Naive thymus-derived CD4-positive, alpha-beta T cell (primary cell): ENCODE results near the gene FBL. TPM values are rescaled to one million over a fixed set of nuclear protein-coding genes. Genes with fewer than 3 reads are reported as not detected.
A peak's percentile ranks its signal among the peaks of the same experiment; 100 is the strongest.

ENCODE experiments used
- ATAC-seq: fragments of 150-1000 bp; cut with Tn5 transposase; 2 replicates; pipeline ENCODE4 v1.10.0; 2021; ENCODE audit warnings: mild to moderate bottlenecking, moderate library complexity
- CTCF ChIA-PET: fragments of 350-600 bp; sonication (Branson Sonifier 250); formaldehyde crosslinking; loops from one replicate; lab custom pipeline; 2021; ENCODE audit warnings: antibody characterized with exemption; lab: Charles Lee
- POLR2A ChIA-PET: fragments of 350-600 bp; sonication (Branson Sonifier 250); formaldehyde crosslinking; loops from one replicate; lab custom pipeline; 2021; ENCODE audit warnings: antibody characterized with exemption, inconsistent platforms; lab: Charles Lee
- DNase-seq, 9 donors: peaks; one replicate each; pipeline versions ENCODE4 v3.0.0 to v3.0.0-alpha.2; 2020 to 2022; ENCODE audit warnings: mixed read lengths in 1 of 9
- H3K27ac ChIP-seq: one replicate; pipeline ENCODE4 v1.7.0; 2013; ENCODE audit warnings: mild to moderate bottlenecking, low read depth, low read length, moderate library complexity
- H3K27me3 ChIP-seq, 2 donors: one replicate each; pipeline ENCODE4 v1.7.0; 2013; ENCODE audit warnings: low read length in 2 of 2, mild to moderate bottlenecking in 2 of 2, moderate library complexity in 2 of 2; ENCODE audit not compliant: control insufficient read depth in 2 of 2, insufficient read depth in 2 of 2
- H3K36me3 ChIP-seq, 3 experiments: 1 replicate in 2 of 3; 2 replicates in 1 of 3; pipeline ENCODE4 v1.7.0; 2013; ENCODE audit warnings: low read length in 3 of 3, mild to moderate bottlenecking in 3 of 3, moderate library complexity in 1 of 3; ENCODE audit not compliant: insufficient read depth in 3 of 3, control insufficient read depth in 2 of 3
- H3K4me1 ChIP-seq, 2 donors: one replicate each; pipeline ENCODE4 v1.7.0; 2013; ENCODE audit warnings: low read length in 2 of 2, mild to moderate bottlenecking in 2 of 2, moderate library complexity in 1 of 2; ENCODE audit not compliant: control insufficient read depth in 2 of 2, insufficient read depth in 2 of 2
- H3K4me3 ChIP-seq: 2 replicates; pipeline ENCODE4 v1.7.0; 2013; ENCODE audit warnings: mild to moderate bottlenecking, low read length
- H3K9me3 ChIP-seq, 3 experiments: 1 replicate in 2 of 3; 2 replicates in 1 of 3; pipeline ENCODE4 v1.7.0; 2013; ENCODE audit warnings: low read length in 3 of 3; ENCODE audit not compliant: control insufficient read depth in 2 of 3
- H3K27ac Mint-ChIP-seq, 9 donors: one replicate each; pipeline ENCODE4 v1.8.0; 2020 to 2022; ENCODE audit warnings: mixed read lengths in 9 of 9, mild to moderate bottlenecking in 8 of 9, moderate library complexity in 5 of 9, inconsistent platforms in 2 of 9
- H3K27me3 Mint-ChIP-seq, 5 donors: one replicate each; pipeline ENCODE4 v1.8.0; 2021 to 2022; ENCODE audit warnings: mixed read lengths in 5 of 5, mild to moderate bottlenecking in 1 of 5
- H3K36me3 Mint-ChIP-seq, 5 donors: one replicate each; pipeline ENCODE4 v1.8.0; 2020 to 2022; ENCODE audit warnings: mixed read lengths in 5 of 5, mild to moderate bottlenecking in 3 of 5, inconsistent platforms in 1 of 5
- H3K4me1 Mint-ChIP-seq, 7 donors: one replicate each; pipeline ENCODE4 v1.8.0; 2020 to 2022; ENCODE audit warnings: mixed read lengths in 7 of 7, mild to moderate bottlenecking in 3 of 7, inconsistent platforms in 1 of 7
- H3K4me3 Mint-ChIP-seq, 10 donors: one replicate each; pipeline ENCODE4 v1.8.0; 2020 to 2022; ENCODE audit warnings: mild to moderate bottlenecking in 10 of 10, mixed read lengths in 10 of 10, moderate library complexity in 6 of 10, inconsistent platforms in 2 of 10
- H3K9me3 Mint-ChIP-seq, 11 donors: one replicate each; pipeline ENCODE4 v1.8.0; 2020 to 2022; ENCODE audit warnings: mixed read lengths in 11 of 11, mild to moderate bottlenecking in 4 of 11, inconsistent platforms in 1 of 11, moderate library complexity in 1 of 11
- intact Hi-C, 2 donors: fragments of 100-400 bp; cut with micrococcal nuclease; formaldehyde crosslinking; loops; one replicate each; pipeline ENCODE4 v1.15.1; 2023
- polyA plus RNA-seq, 2 donors: library from polyadenylated mRNA; unstranded; fragments of 300-500 nt; fragmentation: Illumina TruSeq; gene quantifications; one replicate each; pipeline ENCODE4 v1.2.3, GENCODE V29; 2021
- total RNA-seq, 6 experiments: library from RNA in 5 of 6; stranded (reverse) in 5 of 6; gene quantifications; 1 replicate in 5 of 6; 2 replicates in 1 of 6; pipeline ENCODE4 v1.2.3 and lab custom pipeline; 2021 to 2026

Gene FBL
- total and polyA plus RNA-seq, 7 experiments from 2014 or later = 222 to 387 (median 359) TPM

DNA sequence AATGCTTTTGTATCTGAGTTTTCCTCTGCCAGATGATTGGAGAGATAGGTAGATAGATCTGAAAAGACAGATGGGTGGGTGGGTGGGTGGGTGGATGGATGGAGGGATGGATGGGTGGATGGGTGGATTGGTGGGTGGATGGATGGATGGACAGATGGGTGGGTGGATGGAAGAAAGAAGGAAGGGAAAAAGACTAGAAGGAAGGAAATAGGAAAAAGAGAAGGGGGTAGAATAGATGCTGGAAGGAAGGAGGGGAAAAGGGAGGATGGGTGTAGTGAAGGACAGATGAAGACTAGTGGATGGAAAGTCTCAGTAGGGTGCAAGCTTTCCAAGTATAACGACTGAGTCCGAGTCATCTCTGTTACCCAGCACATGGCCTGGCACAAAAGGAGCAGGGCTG lies 19.0 kb upstream of the FBL start:
- Histone ChIP-seq H3K4me3 (no peak overlapping the region), H3K27ac (no peak overlapping the region), H3K27me3 (no peaks in the 10 kb centered on the region), H3K4me1 (no peaks in the 10 kb centered on the region), H3K9me3 (no peaks in the 10 kb centered on the region), H3K36me3 (peaks cover 0 to 22% (median 0%) of the 10 kb centered on the region in 3 experiments)
- peaks cover 0 to 4% (median 0%) of the 10 kb centered on the region in 7 donors for H3K4me1 Mint-ChIP-seq
- CTCF ChIA-PET = no interaction called here
- DNase-seq (no peak), ATAC-seq (no peak)
- no peaks in the 10 kb centered on the region for H3K9me3 Mint-ChIP-seq
- no peak overlapping the region for H3K27ac Mint-ChIP-seq
- no peaks in the 10 kb centered on the region for H3K27me3 Mint-ChIP-seq
- POLR2A ChIA-PET = no interaction called here
- H3K36me3 Mint-ChIP-seq = peaks cover 0 to 44% (median 12%) of the 10 kb centered on the region in 5 donors
- intact Hi-C loops = no loop called here
- no peak overlapping the region for H3K4me3 Mint-ChIP-seq

DNA sequence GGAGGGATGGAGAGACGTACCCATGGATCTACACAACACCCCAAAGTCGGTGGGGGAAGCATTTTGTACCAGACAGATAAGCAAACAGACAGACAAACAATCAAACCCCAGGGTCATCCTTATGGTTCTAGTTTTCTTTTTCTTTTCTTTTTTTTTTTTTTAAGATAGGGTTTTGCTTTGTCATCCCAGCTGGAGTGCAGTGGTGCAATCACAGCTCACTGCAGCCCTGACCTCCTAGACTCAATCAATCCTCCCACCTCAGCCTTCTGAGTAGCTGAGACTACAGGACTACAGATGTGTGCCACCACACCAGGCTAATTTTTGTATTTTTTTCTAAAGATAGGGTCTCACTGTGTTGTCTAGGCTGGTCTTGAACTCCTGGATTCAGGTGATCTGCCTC lies 17.9 kb upstream of the FBL start:
- POLR2A ChIA-PET = no interaction called here
- ATAC-seq = no peak
- H3K9me3 Mint-ChIP-seq = no peaks in the 10 kb centered on the region

DNA sequence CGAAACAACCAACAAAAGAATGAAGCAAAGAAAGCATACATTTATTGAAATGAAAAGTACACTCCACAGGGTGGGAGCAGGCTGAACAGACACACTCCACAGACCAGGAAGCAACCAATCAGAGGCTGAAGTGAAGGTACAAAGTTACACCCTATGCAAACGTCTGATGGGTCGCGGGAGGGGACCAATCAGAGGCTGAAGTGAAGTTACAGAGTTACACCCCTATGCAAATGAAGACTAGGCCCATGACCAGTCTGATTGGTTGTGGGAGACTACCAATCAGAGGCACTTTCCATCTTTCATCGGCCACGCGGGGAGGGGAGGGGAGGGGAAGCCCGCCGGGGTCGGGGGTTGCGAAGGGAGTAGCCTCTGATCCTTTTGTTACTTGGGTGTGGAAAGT lies 12.4 kb upstream of the FBL start:
- ATAC-seq = no peak
- H3K4me1 Mint-ChIP-seq = no peaks in the 10 kb centered on the region
- CTCF ChIA-PET = no interaction called here
- peak in 2 of 9 donors; percentile 73 to 87 for DNase-seq
- H3K27ac Mint-ChIP-seq = peak overlapping the region in 2 of 9 donors; percentile 31 to 83
- intact Hi-C loops = loop anchor here in 1 of 2 donors (1.0 kb wide), 2 partner anchors 12 to 24 kb away; partner anchors contain the start of genes DYRK1B and FBL
- Histone ChIP-seq H3K4me1 (no peaks in the 10 kb centered on the region), H3K36me3 (no peaks in the 10 kb centered on the region), H3K27me3 (no peaks in the 10 kb centered on the region), H3K4me3 (no peak overlapping the region), H3K27ac (no peak overlapping the region), H3K9me3 (no peaks in the 10 kb centered on the region)
- H3K4me3 Mint-ChIP-seq = peak overlapping the region in 1 of 10 donors; percentile 74
- peaks cover 0 to 4% (median 0%) of the 10 kb centered on the region in 11 donors for H3K9me3 Mint-ChIP-seq
- POLR2A ChIA-PET = no interaction called here
- peaks cover 0 to 6% (median 0%) of the 10 kb centered on the region in 5 donors for H3K27me3 Mint-ChIP-seq
- H3K36me3 Mint-ChIP-seq = peaks cover 0 to 12% (median 0%) of the 10 kb centered on the region in 5 donors

More for the DNA sequence above, 17.9 kb upstream of the FBL start:
- H3K4me1 Mint-ChIP-seq = peaks cover 0 to 4% (median 0%) of the 10 kb centered on the region in 7 donors
- CTCF ChIA-PET = interaction anchor here (0.6 kb wide), 1 partner anchor 101 kb away, joined by 3 read pairs; no protein-coding TSS in a partner anchor
- Histone ChIP-seq H3K27ac (no peak overlapping the region), H3K4me1 (no peaks in the 10 kb centered on the region), H3K27me3 (no peaks in the 10 kb centered on the region), H3K9me3 (no peaks in the 10 kb centered on the region), H3K4me3 (no peak overlapping the region), H3K36me3 (peaks cover 0 to 16% (median 0%) of the 10 kb centered on the region in 3 experiments)
- peaks cover 0 to 3% (median 0%) of the 10 kb centered on the region in 5 donors for H3K27me3 Mint-ChIP-seq
- intact Hi-C loops = no loop called here
- no peak overlapping the region for H3K4me3 Mint-ChIP-seq
- no peak overlapping the region for H3K27ac Mint-ChIP-seq
- DNase-seq = no peak
- H3K36me3 Mint-ChIP-seq = peaks cover 0 to 39% (median 12%) of the 10 kb centered on the region in 5 donors

DNA sequence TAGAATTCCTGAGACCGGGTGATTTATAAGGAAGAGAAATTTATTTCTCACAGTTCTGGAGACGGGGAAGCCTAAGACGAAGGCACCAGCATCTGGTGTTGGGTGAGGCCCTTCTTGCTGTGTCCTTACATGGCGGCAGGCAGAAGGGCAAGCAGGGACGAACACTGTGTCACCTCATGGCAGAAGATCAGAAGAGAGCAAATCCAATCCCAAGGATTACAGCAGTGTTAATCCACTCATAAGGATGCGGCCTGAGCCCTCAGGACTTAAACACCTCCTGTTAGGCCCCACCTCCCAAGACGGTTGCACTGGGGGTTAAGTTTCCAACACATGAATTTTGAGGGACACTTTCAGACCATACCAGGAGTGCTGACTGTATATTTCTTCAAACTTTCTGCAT lies 6.7 kb upstream of the FBL start:
- CTCF ChIA-PET = no interaction called here
- Mint-ChIP-seq H3K27ac (no peak overlapping the region), H3K4me3 (no peak overlapping the region), H3K36me3 (peaks cover 0 to 3% (median 0%) of the 10 kb centered on the region in 5 donors), H3K27me3 (peaks cover 0 to 8% (median 0%) of the 10 kb centered on the region in 5 donors), H3K4me1 (no peaks in the 10 kb centered on the region), H3K9me3 (peaks cover 0 to under 1% (median 0%) of the 10 kb centered on the region in 11 donors)
- DNase-seq (no peak), ATAC-seq (no peak)
- Histone ChIP-seq H3K27ac (no peak overlapping the region), H3K4me3 (no peak overlapping the region), H3K9me3 (no peaks in the 10 kb centered on the region), H3K27me3 (no peaks in the 10 kb centered on the region), H3K36me3 (no peaks in the 10 kb centered on the region), H3K4me1 (no peaks in the 10 kb centered on the region)
- POLR2A ChIA-PET = interaction anchor here (0.6 kb wide), 1 partner anchor 320 kb away, joined by 5 read pairs; the partner anchor contains the start of gene EID2B
- intact Hi-C loops = no loop called here

DNA sequence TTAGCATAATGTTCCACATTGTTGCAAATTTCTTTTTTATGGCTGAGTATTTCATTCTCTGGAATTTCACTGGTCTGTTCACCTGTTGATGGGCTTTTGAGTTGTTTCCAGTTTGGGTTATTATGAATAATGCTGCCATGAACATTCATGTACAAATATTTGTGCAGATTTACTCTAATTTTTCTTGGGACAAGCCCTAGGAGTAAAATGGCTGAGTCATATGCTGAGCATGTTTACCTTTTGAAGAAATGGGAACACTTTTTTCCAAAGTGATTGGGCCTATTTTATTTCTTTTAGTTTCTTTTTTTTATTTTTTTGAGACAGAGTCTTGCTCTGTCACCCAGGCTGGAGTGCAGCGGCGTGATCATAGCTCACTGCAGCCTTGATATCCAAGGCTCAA lies 4.7 kb upstream of the FBL start:
- no peak overlapping the region for H3K4me3 ChIP-seq
- no peaks in the 10 kb centered on the region for H3K9me3 ChIP-seq
- Mint-ChIP-seq H3K27me3 (peaks cover 0 to 8% (median 0%) of the 10 kb centered on the region in 5 donors), H3K9me3 (no peaks in the 10 kb centered on the region), H3K27ac (no peak overlapping the region), H3K36me3 (peaks cover 0 to 3% (median 0%) of the 10 kb centered on the region in 5 donors), H3K4me1 (peaks cover 8 to 13% (median 9%) of the 10 kb centered on the region in 7 donors), H3K4me3 (no peak overlapping the region)
- no peak for DNase-seq
- ChIA-PET CTCF (no interaction called here), POLR2A (no interaction called here)
- H3K27ac ChIP-seq = no peak overlapping the region
- H3K27me3 ChIP-seq = no peaks in the 10 kb centered on the region
- no peak for ATAC-seq
- peaks cover 0 to 2% (median 0%) of the 10 kb centered on the region in 3 experiments for H3K36me3 ChIP-seq
- intact Hi-C loops = no loop called here
- peaks cover 6 to 9% of the 10 kb centered on the region in 2 donors for H3K4me1 ChIP-seq

DNA sequence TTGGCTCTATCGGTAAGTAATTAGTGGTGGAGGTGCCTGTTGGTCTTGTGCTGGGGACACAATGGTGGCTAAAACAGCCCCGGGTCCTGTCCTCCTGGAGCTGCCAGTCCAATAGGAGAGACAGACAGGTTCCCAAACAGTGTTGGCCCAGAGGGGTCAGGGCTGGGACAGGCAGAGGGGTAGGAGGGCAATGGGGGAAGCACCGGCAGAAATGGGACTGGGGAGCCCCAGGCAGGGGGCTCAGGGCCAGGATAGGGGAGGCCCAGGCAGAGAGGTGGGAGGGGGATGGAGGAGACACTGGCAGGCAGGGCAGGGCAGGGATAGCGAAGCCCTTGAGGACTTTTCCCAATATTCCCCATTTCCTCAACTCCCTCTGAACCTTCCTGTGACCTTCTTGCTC lies 2.2 kb upstream of the FBL start:
- peaks cover 13 to 31% of the 10 kb centered on the region in 2 donors for H3K4me1 ChIP-seq
- no peak for ATAC-seq
- peak overlapping the region in 3 of 10 donors; percentile 30 to 78 (median 37) for H3K4me3 Mint-ChIP-seq
- H3K36me3 Mint-ChIP-seq = peaks cover 0 to 5% (median 0%) of the 10 kb centered on the region in 5 donors
- no peak overlapping the region for H3K4me3 ChIP-seq
- H3K9me3 Mint-ChIP-seq = no peaks in the 10 kb centered on the region
- peaks cover 0 to 3% (median 0%) of the 10 kb centered on the region in 3 experiments for H3K36me3 ChIP-seq
- ChIA-PET CTCF (no interaction called here), POLR2A (interaction anchor here (1.7 kb wide), 1 partner anchor 122 kb away, joined by 4 read pairs; no protein-coding TSS in a partner anchor)
- H3K27me3 Mint-ChIP-seq = peaks cover 0 to 4% (median 0%) of the 10 kb centered on the region in 5 donors
- no peaks in the 10 kb centered on the region for H3K9me3 ChIP-seq
- peaks cover 25 to 35% (median 27%) of the 10 kb centered on the region in 7 donors for H3K4me1 Mint-ChIP-seq
- DNase-seq = no peak
- intact Hi-C loops = loop anchor here in 1 of 2 donors (5.0 kb wide), 2 partner anchors 344 to 594 kb away; partner anchors contain the start of genes MAP3K10 and SERTAD3
- peak overlapping the region in 2 of 9 donors; percentile 77 to 84 for H3K27ac Mint-ChIP-seq
- H3K27ac ChIP-seq = no peak overlapping the region
- no peaks in the 10 kb centered on the region for H3K27me3 ChIP-seq
